ENCODE data around the gene COL15A1. TPM values are rescaled to one million over a fixed set of nuclear protein-coding genes. Genes with fewer than 3 reads are reported as not detected.

The COL15A1 gene
- polyA plus RNA-seq, 1 experiment, result 112 TPM

GRCh38 chr9:98973576-98973975, 29.9 kb downstream of the COL15A1 start:
- Histone ChIP-seq H3K27me3 (ENCODE audit: control insufficient read depth, insufficient read depth, low read length) (peaks cover 7% of the 10 kb centered on the region), H3K36me3 (ENCODE audit: control insufficient read depth, insufficient read depth, low read length) (0 out of 2 replicates have a peak, but pooled peaks cover 1% of the 10 kb centered on the region), H3K4me3 (ENCODE audit: low read depth, low read length) (no peak overlapping the region)
- POLR2A ChIA-PET, result no interaction called here
- DNase-seq (ENCODE audit: low read depth), result no peak
- CTCF ChIA-PET, result interaction anchor here (0.9 to 3.1 kb wide), 9 partner anchors 8 to 124 kb away, joined by 3 to 17 read pairs (median 4); no protein-coding TSS in a partner anchor
- TF ChIP-seq CTCF (IDR thresholded peaks at IDR 0.05; ENCODE audit: insufficient read depth, low read depth, low read length), result no peak

DNA sequence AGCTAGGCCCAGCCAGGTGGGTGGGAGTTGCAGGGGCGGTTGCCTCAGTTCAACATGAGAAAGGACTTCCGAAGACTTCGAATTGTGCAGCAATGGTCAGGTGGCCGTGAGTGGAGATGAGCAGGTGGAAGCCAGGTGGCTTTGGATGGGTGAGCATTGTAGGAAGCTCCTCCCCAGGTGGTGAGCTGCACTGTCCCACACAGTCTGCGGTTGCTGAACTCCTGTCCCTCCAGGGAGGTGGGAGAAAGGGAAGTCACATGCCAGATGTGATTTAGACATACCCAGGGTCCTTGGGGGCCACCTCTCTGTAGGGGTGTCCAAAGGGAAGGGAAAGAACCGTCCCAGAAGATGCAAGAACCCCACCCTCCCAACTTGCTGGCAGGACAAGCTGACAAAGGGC, 30.4 kb downstream of the COL15A1 start:
- Histone ChIP-seq H3K27me3 (ENCODE audit: control insufficient read depth, insufficient read depth, low read length) (peaks cover 7% of the 10 kb centered on the region), H3K4me3 (ENCODE audit: low read depth, low read length) (no peak overlapping the region), H3K36me3 (ENCODE audit: control insufficient read depth, insufficient read depth, low read length) (0 out of 2 replicates have a peak, but pooled peaks cover 1% of the 10 kb centered on the region)
- DNase-seq (ENCODE audit: low read depth), result no peak
- ChIA-PET POLR2A (no interaction called here), CTCF (interaction anchor here (0.9 to 3.1 kb wide), 10 partner anchors 8 to 168 kb away, joined by 3 to 17 read pairs (median 6); no protein-coding TSS in a partner anchor)
- no peak for TF ChIP-seq CTCF (IDR thresholded peaks at IDR 0.05; ENCODE audit: insufficient read depth, low read depth, low read length)

DNA sequence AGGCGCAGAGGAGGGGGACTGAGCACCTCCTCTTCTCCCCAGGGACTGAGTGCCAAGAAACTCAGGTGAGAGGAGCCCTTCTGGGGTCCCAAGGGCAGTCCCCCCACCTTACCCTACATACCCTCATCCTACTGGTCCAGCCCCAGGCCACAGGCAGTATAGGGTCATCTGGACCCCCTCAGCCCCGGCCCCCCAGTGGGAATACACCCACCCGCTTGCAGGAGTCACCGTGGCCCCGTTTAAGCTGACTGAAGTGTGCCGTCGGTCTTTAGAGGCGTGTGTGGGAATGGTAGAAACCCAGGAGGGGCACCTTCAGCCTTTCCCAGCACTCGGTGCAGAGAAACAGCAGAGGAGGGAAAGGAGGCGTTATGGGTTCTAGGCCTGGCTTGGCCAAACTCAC, 30.8 kb downstream of the COL15A1 start:
- Histone ChIP-seq H3K36me3 (ENCODE audit: control insufficient read depth, insufficient read depth, low read length) (no peaks in the 10 kb centered on the region), H3K4me3 (ENCODE audit: low read depth, low read length) (no peak overlapping the region), H3K27me3 (ENCODE audit: control insufficient read depth, insufficient read depth, low read length) (peaks cover 7% of the 10 kb centered on the region)
- ChIA-PET CTCF (interaction anchor here (0.7 to 3.1 kb wide), 11 partner anchors 8 to 168 kb away, joined by 3 to 17 read pairs (median 6); no protein-coding TSS in a partner anchor), POLR2A (no interaction called here)
- TF ChIP-seq CTCF (IDR thresholded peaks at IDR 0.05; ENCODE audit: insufficient read depth, low read depth, low read length), result no peak
- DNase-seq (ENCODE audit: low read depth), result no peak

DNA sequence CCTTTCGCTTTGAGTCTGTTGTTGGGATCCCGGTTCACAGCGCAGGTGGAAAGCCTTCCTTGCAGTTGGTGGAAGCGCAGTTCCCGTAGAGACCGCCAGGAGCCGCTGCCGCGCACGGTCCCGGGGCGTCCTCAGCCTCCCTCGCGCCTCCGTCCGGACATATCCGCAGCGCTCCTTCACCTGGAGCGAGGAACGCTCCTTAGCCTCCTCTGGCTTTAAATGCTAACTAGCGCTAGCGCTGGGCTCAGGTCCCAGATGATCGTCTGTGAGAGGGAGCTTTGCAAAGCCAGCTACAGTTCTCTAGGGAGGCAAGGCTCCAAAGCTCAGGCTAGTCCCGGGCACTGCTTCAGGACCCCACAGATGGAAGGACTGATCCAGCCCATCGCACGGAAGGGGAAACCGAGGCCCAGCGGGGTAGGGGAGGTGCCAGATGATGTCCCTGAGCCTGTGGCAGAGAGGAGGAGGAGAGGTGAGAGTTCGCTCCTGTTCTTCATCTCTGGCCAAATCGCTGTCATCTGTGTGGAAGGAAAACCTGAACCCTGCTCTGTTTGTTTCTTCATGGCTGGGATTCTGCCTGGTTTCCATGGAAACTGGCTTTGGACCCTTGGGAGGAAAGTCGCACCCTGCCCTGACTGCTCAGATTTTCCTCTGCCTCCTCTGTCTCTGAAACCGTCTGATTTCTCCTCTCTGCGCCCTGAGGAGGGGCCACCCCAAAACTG, 31.4 kb downstream of the COL15A1 start:
- no peak overlapping the region for H3K4me3 ChIP-seq (ENCODE audit: low read depth, low read length)
- no peak for DNase-seq (ENCODE audit: low read depth)
- no peaks in the 10 kb centered on the region for H3K36me3 ChIP-seq (ENCODE audit: control insufficient read depth, insufficient read depth, low read length)
- TF ChIP-seq CTCF (IDR thresholded peaks at IDR 0.05; ENCODE audit: insufficient read depth, low read depth, low read length), result peak; percentile 100
- peaks cover 7% of the 10 kb centered on the region for H3K27me3 ChIP-seq (ENCODE audit: control insufficient read depth, insufficient read depth, low read length)
- ChIA-PET POLR2A (no interaction called here), CTCF (interaction anchor here (0.7 to 3.1 kb wide), 17 partner anchors 9 to 188 kb away, joined by 3 to 17 read pairs (median 4); no protein-coding TSS in a partner anchor)

DNA sequence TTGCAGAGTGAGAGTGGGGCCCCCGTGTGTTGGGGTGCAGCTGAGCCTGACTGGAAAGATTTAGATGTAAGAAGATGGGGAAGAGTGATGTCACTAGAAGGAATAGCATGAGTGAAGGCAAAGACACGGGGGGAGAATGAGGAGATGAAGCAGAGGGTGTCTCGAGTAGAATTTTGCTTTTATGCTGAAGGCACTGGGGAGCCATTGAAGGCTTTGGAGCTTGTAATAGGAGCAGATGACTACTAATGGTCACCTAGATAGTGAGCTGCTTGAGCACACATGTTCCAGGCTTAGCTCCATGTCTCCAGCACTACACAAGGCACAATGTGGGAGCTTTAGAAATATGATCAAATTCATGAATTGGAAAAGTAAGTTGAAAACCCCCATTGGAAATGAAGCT, 32.1 kb downstream of the COL15A1 start:
- H3K4me3 ChIP-seq (ENCODE audit: low read depth, low read length), result no peak overlapping the region
- no peak for DNase-seq (ENCODE audit: low read depth)
- H3K36me3 ChIP-seq (ENCODE audit: control insufficient read depth, insufficient read depth, low read length), result no peaks in the 10 kb centered on the region
- TF ChIP-seq CTCF (IDR thresholded peaks at IDR 0.05; ENCODE audit: insufficient read depth, low read depth, low read length), result no peak
- H3K27me3 ChIP-seq (ENCODE audit: control insufficient read depth, insufficient read depth, low read length), result peaks cover 7% of the 10 kb centered on the region
- POLR2A ChIA-PET, result interaction anchor here (0.6 kb wide), 1 partner anchor 95 kb away, joined by 3 read pairs; no protein-coding TSS in a partner anchor
- CTCF ChIA-PET, result interaction anchor here (0.7 to 3.1 kb wide), 13 partner anchors 11 to 187 kb away, joined by 3 to 17 read pairs (median 4); no protein-coding TSS in a partner anchor
